ENCODE data around the gene UNC13A. TPM values are rescaled to one million over a fixed set of nuclear protein-coding genes. Genes with fewer than 3 reads are reported as not detected.

UNC13A gene
- total and polyA plus RNA-seq, 2 of the 13 experiments (the other 11 are each of a cell fraction or from before 2014, with no cell fraction given), result 0.11 to 0.45 TPM

DNA sequence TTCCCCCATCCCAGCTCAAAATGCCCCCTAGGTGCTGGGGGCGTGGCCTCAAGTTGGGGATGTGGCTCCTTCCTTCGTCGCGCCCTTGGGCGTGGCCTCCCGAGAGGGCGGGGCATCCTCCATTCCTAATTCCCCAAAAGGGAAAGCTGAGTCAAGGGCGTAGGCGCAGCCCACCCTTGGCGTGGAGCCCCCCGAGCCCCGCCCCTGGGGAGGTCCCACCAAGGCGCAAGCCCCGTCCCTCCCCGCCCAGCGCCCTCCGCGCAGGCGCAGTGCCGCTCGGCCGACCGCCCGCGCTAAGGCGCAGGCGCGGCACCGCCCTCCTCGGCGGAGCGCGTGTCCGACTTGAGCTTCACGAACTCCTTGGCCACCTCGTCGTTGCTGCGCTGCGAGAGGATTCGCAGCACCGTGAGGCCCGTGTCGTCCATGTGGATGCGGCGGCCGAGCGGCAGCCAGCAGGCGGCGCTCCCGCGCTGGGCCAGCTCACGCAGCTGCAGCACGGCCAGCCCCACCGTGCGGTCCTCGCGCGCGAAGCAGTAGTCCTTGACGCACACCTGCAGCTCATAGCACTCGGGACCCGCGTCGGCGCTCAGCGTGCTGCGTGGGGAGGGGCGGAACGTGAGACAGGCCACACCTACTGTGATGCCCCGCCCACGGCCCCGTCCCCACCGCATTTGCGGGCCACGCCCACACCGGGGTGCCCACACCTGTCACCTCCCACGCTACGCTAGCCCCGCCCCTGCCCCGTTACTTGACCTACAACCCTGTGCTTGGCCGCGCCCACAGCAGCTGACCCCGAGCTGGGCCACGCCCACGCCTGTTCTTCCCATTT lies 82.2 kb downstream of the UNC13A start (continued):
- no peak for TF ChIP-seq HNF4G (IDR thresholded peaks at IDR 0.05; ENCODE audit: borderline replicate concordance, low read depth, low read length)
- 0 out of 2 replicates have a peak, but pooled peaks have one; percentile 42 for TF ChIP-seq HNF4G (CRISPR knock-in tag; IDR thresholded peaks at IDR 0.05; ENCODE audit: borderline replicate concordance, low read depth)
- peak; percentile 99 for TF ChIP-seq ZSCAN5A (CRISPR knock-in tag; IDR thresholded peaks at IDR 0.05; ENCODE audit: borderline replicate concordance)
- peak; percentile 92 for TF ChIP-seq ZNF256 (CRISPR knock-in tag; conservative IDR thresholded peaks at IDR 0.05)
- TF ChIP-seq CENPT (CRISPR knock-in tag; IDR thresholded peaks at IDR 0.05; ENCODE audit: low read depth), result peak; percentile 99
- no peak for TF ChIP-seq MNT (IDR thresholded peaks at IDR 0.05)
- peak; percentile 38 for TF ChIP-seq YY1 (IDR thresholded peaks at IDR 0.05; ENCODE audit: insufficient read depth, insufficient replicate concordance, low read depth, low read length)
- TF ChIP-seq ZNF382 (CRISPR knock-in tag; IDR thresholded peaks at IDR 0.05; ENCODE audit: borderline replicate concordance), result no peak
- no peak for TF ChIP-seq PCBP2 (optimal IDR thresholded peaks at IDR 0.05; ENCODE audit: low read depth, low read length, poor library complexity, severe bottlenecking)
- TF ChIP-seq ATF7 (IDR thresholded peaks at IDR 0.05), result no peak
- TF ChIP-seq ATF7 (CRISPR knock-in tag; IDR thresholded peaks at IDR 0.05), result peak; percentile 81
- TF ChIP-seq HNRNPLL (IDR thresholded peaks at IDR 0.05; ENCODE audit: low read depth, low read length, poor library complexity, severe bottlenecking), result peak; percentile 48
- no peak for TF ChIP-seq NCOA5 (CRISPR knock-in tag; IDR thresholded peaks at IDR 0.05)
- peak; percentile 76; the same call in 1 of the 2 replicates for TF ChIP-seq TP53 (CRISPR knock-in tag; conservative IDR thresholded peaks at IDR 0.05)
- peak; percentile 60 for TF ChIP-seq ETV5 (CRISPR knock-in tag; IDR thresholded peaks at IDR 0.05; ENCODE audit: borderline replicate concordance)
- 0 out of 2 replicates have a peak, but pooled peaks have one; percentile 54 for TF ChIP-seq HOMEZ (CRISPR knock-in tag; IDR thresholded peaks at IDR 0.05; ENCODE audit: low read depth)
- TF ChIP-seq, protein P1, sequence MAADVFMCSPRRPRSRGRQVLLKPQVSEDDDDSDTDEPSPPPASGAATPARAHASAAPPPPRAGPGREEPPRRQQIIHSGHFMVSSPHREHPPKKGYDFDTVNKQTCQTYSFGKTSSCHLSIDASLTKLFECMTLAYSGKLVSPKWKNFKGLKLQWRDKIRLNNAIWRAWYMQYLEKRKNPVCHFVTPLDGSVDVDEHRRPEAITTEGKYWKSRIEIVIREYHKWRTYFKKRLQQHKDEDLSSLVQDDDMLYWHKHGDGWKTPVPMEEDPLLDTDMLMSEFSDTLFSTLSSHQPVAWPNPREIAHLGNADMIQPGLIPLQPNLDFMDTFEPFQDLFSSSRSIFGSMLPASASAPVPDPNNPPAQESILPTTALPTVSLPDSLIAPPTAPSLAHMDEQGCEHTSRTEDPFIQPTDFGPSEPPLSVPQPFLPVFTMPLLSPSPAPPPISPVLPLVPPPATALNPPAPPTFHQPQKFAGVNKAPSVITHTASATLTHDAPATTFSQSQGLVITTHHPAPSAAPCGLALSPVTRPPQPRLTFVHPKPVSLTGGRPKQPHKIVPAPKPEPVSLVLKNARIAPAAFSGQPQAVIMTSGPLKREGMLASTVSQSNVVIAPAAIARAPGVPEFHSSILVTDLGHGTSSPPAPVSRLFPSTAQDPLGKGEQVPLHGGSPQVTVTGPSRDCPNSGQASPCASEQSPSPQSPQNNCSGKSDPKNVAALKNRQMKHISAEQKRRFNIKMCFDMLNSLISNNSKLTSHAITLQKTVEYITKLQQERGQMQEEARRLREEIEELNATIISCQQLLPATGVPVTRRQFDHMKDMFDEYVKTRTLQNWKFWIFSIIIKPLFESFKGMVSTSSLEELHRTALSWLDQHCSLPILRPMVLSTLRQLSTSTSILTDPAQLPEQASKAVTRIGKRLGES (CRISPR knock-in tag; IDR thresholded peaks at IDR 0.05; ENCODE audit: borderline replicate concordance), result peak; percentile 91
- TF ChIP-seq, protein P2, sequence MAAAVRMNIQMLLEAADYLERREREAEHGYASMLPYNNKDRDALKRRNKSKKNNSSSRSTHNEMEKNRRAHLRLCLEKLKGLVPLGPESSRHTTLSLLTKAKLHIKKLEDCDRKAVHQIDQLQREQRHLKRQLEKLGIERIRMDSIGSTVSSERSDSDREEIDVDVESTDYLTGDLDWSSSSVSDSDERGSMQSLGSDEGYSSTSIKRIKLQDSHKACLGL (CRISPR knock-in tag; IDR thresholded peaks at IDR 0.05), result peak; percentile 98
- TF ChIP-seq TEF (CRISPR knock-in tag; IDR thresholded peaks at IDR 0.05), result peak; percentile 93
- no peak for TF ChIP-seq FOXP1 (IDR thresholded peaks at IDR 0.05)
- no peak for TF ChIP-seq FOXP1 (CRISPR knock-in tag; IDR thresholded peaks at IDR 0.05)

Measured in HepG2 (cell line).